HL-60 (cell line): ENCODE results near the gene CIAO3.
A peak's percentile ranks its signal among the peaks of the same experiment; 100 is the strongest.

Experiments
- DNase-seq, 2 experiments: peaks; one replicate each; pipeline ENCODE4 v3.0.0-alpha.2; 2010 to 2020; ENCODE audit warnings: low read depth in 1 of 2, low spot score in 1 of 2
- H3K27ac ChIP-seq: fragments of 250-450 bp; sonication (Bioruptor Pico); replicated peaks from 2 replicates; pipeline ENCODE4 v1.5.1; 2020; ENCODE audit warnings: mild to moderate bottlenecking, moderate library complexity
- H3K27me3 ChIP-seq: fragments of 250-450 bp; sonication (Bioruptor Pico); 2 replicates; pipeline ENCODE4 v1.5.1; 2021; ENCODE audit warnings: mild to moderate bottlenecking, moderate library complexity; ENCODE audit not compliant: insufficient read depth, poor library complexity, severe bottlenecking
- H3K4me3 ChIP-seq: replicated peaks from 2 replicates; pipeline ENCODE4 v1.5.1; 2011; ENCODE audit warnings: mild to moderate bottlenecking, control low read depth, low read length; ENCODE audit not compliant: insufficient read depth
- CTCF ChIP-seq: IDR thresholded peaks from one replicate; pipeline ENCODE4 v1.5.1; 2011; ENCODE audit warnings: low read length, control low read depth, inconsistent platforms; ENCODE audit not compliant: insufficient read depth
- GABPA ChIP-seq: IDR thresholded peaks from 2 replicates; pipeline ENCODE4 v1.6.1; 2012; ENCODE audit warnings: low read depth
- POLR2AphosphoS5 ChIP-seq: IDR thresholded peaks from 2 replicates; pipeline ENCODE4 v1.6.1; 2012; ENCODE audit warnings: low read depth
- REST ChIP-seq: IDR thresholded peaks from 2 replicates; pipeline ENCODE4 v1.6.1; 2012; ENCODE audit warnings: low read depth; ENCODE audit not compliant: insufficient replicate concordance
- SPI1 ChIP-seq: IDR thresholded peaks from 2 replicates; pipeline ENCODE4 v1.6.1; 2012; ENCODE audit warnings: low read depth, mild to moderate bottlenecking, borderline replicate concordance

The CIAO3 gene

GRCh38 chr16:725041-725376 is 15.8 kb downstream of the CIAO3 start:
- no peak overlapping the region for H3K27ac ChIP-seq

GRCh38 chr16:724188-725040 is 16.4 kb downstream of the CIAO3 start:
- TF ChIP-seq SPI1, result no peak
- TF ChIP-seq GABPA, result no peak
- no peak for TF ChIP-seq REST
- no peak for TF ChIP-seq CTCF
- no peak for TF ChIP-seq POLR2AphosphoS5
- Histone ChIP-seq H3K4me3 (no peak overlapping the region), H3K27me3 (no peaks in the 10 kb centered on the region), H3K27ac (no peak overlapping the region)
- DNase-seq, result no peak

More at GRCh38 chr16:725041-725376, 15.8 kb downstream of the CIAO3 start:
- DNase-seq, result no peak
- TF ChIP-seq SPI1 (no peak), POLR2AphosphoS5 (no peak; the same call in 1 of the 2 replicates)
- no peaks in the 10 kb centered on the region for H3K27me3 ChIP-seq
- no peak overlapping the region for H3K4me3 ChIP-seq

GRCh38 chr16:723695-724094 is 17.1 kb downstream of the CIAO3 start:
- H3K27me3 ChIP-seq, result no peaks in the 10 kb centered on the region
- no peak overlapping the region for H3K27ac ChIP-seq
- no peak for TF ChIP-seq CTCF
- no peak overlapping the region for H3K4me3 ChIP-seq
- DNase-seq, result no peak

GRCh38 chr16:722835-723633 is 17.8 kb downstream of the CIAO3 start:
- Histone ChIP-seq H3K27ac (no peak overlapping the region), H3K4me3 (no peak overlapping the region), H3K27me3 (no peaks in the 10 kb centered on the region)
- no peak for DNase-seq
- no peak for TF ChIP-seq GABPA
- TF ChIP-seq SPI1, result no peak
- TF ChIP-seq REST, result no peak
- no peak for TF ChIP-seq CTCF
- peak; percentile 29; the same call in 1 of the 2 replicates for TF ChIP-seq POLR2AphosphoS5
